ENCODE results near the gene SEZ6. TPM values are rescaled to one million over a fixed set of nuclear protein-coding genes. Genes with fewer than 3 reads are reported as not detected.

SEZ6 gene
- total and polyA plus RNA-seq, 2 donors from 2014 or later: not detected

DNA sequence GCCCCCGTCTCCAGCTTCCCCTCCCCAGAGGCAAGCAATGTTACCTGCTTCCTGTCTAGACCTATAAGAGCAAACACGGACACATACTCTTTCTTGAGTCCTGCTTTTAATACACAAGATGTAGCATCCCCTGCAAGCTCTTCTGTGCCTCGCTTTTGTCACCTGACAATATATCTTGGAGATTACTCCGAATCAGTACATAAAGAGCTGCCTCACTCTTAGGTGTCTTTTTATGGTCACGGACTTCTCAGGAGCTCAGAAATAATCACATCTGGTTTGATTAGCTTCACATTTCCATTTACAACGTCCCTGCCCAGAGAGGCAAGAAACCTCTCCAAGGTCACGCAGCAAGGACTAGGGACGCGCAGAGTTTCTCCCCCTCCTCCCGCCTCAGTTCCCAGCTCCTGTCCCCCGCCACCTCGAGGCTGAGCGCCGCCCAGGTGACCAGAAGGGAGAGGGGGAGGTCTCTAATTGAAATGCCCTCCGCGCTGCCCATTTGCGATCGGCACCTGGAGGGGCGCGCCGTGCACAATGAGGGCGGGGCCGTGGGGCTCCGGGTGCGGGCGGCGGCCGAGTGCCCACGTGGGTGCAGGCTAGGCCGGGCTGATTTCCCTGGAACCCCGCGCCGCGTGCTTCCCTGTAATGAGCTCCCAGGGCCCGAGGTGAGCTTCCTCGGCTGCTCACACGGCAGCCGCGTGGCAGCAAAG is 13.8 kb upstream of the SEZ6 start:
- no peak for FAIRE-seq
- TF ChIP-seq, protein P1, sequence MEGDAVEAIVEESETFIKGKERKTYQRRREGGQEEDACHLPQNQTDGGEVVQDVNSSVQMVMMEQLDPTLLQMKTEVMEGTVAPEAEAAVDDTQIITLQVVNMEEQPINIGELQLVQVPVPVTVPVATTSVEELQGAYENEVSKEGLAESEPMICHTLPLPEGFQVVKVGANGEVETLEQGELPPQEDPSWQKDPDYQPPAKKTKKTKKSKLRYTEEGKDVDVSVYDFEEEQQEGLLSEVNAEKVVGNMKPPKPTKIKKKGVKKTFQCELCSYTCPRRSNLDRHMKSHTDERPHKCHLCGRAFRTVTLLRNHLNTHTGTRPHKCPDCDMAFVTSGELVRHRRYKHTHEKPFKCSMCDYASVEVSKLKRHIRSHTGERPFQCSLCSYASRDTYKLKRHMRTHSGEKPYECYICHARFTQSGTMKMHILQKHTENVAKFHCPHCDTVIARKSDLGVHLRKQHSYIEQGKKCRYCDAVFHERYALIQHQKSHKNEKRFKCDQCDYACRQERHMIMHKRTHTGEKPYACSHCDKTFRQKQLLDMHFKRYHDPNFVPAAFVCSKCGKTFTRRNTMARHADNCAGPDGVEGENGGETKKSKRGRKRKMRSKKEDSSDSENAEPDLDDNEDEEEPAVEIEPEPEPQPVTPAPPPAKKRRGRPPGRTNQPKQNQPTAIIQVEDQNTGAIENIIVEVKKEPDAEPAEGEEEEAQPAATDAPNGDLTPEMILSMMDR (IDR thresholded peaks at IDR 0.05; ENCODE audit: borderline replicate concordance, extremely low read depth, insufficient read depth): no peak
- H3K4me1 ChIP-seq (ENCODE audit: control insufficient read depth in 2 of 3, insufficient read depth in 2 of 3, low read depth in 1 of 3, low read length in 3 of 3): no peaks in the 10 kb centered on the region
- peak in 4 of 5 donors; percentile 29 to 52 (median 42) for DNase-seq
- no peak overlapping the region for H3K27ac ChIP-seq (ENCODE audit: low read depth in 2 of 2, low read length in 2 of 2)
- no peaks in the 10 kb centered on the region for H3K9me3 ChIP-seq (ENCODE audit: control insufficient read depth in 2 of 3, insufficient read depth in 1 of 3, low read length in 3 of 3)
- no peak overlapping the region for H3K9ac ChIP-seq (ENCODE audit: low read length in 3 of 3)
- intact Hi-C loops (cut with DNase I): no loop called here
- H3K4me3 ChIP-seq (ENCODE audit: low read length in 3 of 3): no peak overlapping the region
- no peaks in the 10 kb centered on the region for H3K27me3 ChIP-seq (ENCODE audit: control insufficient read depth, insufficient read depth, low read length)
- no peaks in the 10 kb centered on the region for H3K36me3 ChIP-seq (ENCODE audit: control insufficient read depth in 2 of 3, insufficient read depth in 3 of 3, low read length in 3 of 3)

DNA sequence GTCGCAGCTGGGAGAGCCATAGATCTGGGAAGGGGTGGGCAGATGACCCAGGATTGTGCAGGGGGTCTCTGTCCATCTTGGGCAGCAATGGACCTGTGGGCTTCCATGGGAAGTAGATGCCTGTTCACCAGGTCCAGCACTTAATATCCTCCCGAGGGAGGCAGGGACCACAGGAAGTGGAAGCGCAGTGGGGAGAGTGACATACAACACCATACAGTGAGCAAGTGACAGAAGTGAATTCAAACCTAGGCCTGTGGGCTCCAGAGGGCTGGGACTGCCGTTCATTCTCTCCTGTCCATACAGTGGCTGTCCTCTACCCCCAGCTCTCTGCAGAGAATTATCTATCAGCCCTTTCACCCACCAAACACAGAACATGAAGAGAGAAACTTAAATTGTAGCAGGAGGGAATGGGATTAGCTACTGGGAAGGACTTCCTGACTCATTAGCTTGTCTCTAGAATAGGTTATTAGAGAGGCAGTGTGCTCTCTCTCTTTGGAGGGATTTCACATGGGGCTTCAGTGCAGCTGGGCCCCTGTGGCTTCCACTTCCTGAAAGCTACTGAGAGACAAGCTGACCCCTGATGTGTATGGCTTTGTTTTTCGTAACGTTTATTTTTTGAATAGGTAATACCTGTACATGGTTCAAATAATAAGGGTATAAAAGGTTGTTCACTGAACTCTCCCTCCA is 13.1 kb upstream of the SEZ6 start:
- Histone ChIP-seq H3K9me3 (ENCODE audit: control insufficient read depth in 2 of 3, insufficient read depth in 1 of 3, low read length in 3 of 3) (no peaks in the 10 kb centered on the region), H3K27me3 (ENCODE audit: control insufficient read depth, insufficient read depth, low read length) (no peaks in the 10 kb centered on the region), H3K4me3 (ENCODE audit: low read length in 3 of 3) (no peak overlapping the region), H3K27ac (ENCODE audit: low read depth in 2 of 2, low read length in 2 of 2) (no peak overlapping the region), H3K36me3 (ENCODE audit: control insufficient read depth in 2 of 3, insufficient read depth in 3 of 3, low read length in 3 of 3) (no peaks in the 10 kb centered on the region), H3K4me1 (ENCODE audit: control insufficient read depth in 2 of 3, insufficient read depth in 2 of 3, low read depth in 1 of 3, low read length in 3 of 3) (no peaks in the 10 kb centered on the region), H3K9ac (ENCODE audit: low read length in 3 of 3) (no peak overlapping the region)
- intact Hi-C loops (cut with DNase I): no loop called here
- TF ChIP-seq, protein P1 (IDR thresholded peaks at IDR 0.05; ENCODE audit: borderline replicate concordance, extremely low read depth, insufficient read depth): no peak
- FAIRE-seq (no peak), DNase-seq (no peak)

DNA sequence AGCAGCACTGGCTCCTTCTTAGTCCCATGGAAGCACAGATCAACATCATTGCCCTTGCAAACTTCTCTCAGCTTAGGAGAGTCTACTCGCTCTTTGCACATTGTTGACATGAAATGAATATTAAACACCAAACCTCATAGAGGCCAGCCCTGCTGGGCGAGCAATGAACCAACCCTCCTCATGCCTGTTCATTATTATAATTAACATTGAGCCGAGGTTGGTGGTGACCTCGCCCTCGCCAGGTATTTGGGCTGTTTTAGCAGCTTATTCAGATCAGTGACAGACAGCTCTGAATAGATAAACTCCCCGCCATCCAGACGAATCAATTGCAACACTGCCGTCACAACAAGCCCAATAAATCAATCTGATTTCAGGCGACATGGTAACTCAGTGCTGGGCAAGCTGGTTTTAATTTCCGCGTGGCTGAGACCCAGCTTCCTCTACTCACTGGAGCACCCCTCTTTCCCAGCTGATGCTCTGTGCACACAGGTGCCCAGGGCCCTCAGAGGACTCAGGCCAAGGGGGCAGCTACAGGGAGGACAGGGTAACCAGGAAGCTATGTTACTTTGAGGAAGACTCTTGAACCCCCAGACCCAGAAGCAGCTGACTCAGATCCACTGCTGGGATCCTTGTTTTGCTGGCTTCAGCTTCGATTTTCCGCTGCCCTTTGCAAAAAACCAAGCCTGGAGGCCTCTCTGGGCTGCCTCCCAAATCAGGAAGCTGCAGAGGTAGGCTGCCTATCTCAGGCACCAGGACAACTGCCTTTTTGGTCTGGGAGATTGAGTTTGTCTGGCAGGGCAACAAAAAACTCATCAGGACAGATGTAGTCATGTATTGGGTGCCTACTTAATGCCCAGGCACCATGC is 10.7 kb upstream of the SEZ6 start:
- TF ChIP-seq, protein P1 (IDR thresholded peaks at IDR 0.05; ENCODE audit: borderline replicate concordance, extremely low read depth, insufficient read depth): no peak
- intact Hi-C loops (cut with DNase I): no loop called here
- Histone ChIP-seq H3K27me3 (ENCODE audit: control insufficient read depth, insufficient read depth, low read length) (no peaks in the 10 kb centered on the region), H3K4me1 (ENCODE audit: control insufficient read depth in 2 of 3, insufficient read depth in 2 of 3, low read depth in 1 of 3, low read length in 3 of 3) (no peaks in the 10 kb centered on the region), H3K4me3 (ENCODE audit: low read length in 3 of 3) (no peak overlapping the region), H3K27ac (ENCODE audit: low read depth in 2 of 2, low read length in 2 of 2) (no peak overlapping the region), H3K9ac (ENCODE audit: low read length in 3 of 3) (no peak overlapping the region), H3K9me3 (ENCODE audit: control insufficient read depth in 2 of 3, insufficient read depth in 1 of 3, low read length in 3 of 3) (no peaks in the 10 kb centered on the region), H3K36me3 (ENCODE audit: control insufficient read depth in 2 of 3, insufficient read depth in 3 of 3, low read length in 3 of 3) (no peaks in the 10 kb centered on the region)
- FAIRE-seq (no peak), DNase-seq (no peak)
